Measurements from ENCODE around the gene VPS54. TPM values are rescaled to one million over a fixed set of nuclear protein-coding genes. Genes with fewer than 3 reads are reported as not detected.

Gene VPS54
- total RNA-seq, 1 experiment from 2014 or later: 12.4 TPM

DNA sequence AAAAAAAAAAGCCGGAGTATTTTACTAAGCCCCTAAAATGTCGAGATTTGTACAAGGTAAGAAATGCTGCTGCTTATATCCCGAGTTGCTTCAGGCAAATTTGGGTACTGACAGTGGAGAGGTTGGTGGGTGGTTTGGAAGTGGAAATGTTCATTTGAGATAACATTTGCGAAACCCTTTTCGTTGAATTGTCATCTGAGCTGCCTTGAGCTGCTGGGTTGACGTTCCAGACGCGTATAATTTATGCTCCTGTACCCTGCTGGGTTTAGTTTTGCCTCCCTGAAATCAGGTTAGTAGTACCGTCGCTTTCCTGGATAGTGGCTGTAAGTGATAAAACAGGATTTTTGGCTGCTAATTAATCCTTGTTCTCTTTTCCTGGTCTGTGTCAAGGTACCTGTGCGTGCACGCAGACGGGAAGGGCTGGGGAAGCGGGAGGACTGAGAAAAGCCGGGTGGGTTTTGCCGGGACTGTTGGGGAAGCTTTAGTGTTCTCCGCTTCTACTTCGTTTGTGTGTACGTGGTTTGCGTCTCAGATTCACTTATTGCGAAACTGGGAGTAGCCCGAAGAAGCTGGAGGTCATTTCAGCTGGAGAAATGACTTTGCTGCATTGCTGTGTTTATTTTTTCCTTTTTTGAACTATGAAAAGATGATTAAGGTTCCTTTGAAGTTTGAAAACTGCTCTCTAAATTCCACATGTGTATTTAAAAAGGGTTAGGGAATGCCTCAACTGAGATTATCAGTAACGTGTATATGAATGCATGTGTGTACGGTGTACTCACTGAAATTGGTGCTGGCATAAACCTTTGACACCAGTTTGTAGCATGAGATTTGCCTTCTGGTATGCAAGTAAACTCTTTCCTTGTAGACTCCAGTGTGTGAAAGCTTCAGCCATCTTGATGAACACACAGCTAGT, 176.8 kb downstream of the VPS54 start:
- intact Hi-C loops (cut with micrococcal nuclease): loop anchor here (5.0 kb wide), 1 partner anchor 145 kb away; no protein-coding TSS in a partner anchor
- ATAC-seq (no peak), DNase-seq (ENCODE audit: low read depth, low spot score) (no peak)
- Histone ChIP-seq H2AFZ (ENCODE audit: low read depth, low read length, poor library complexity, severe bottlenecking) (peak overlapping the region; percentile 37), H3K4me1 (ENCODE audit: control insufficient read depth in 1 of 2, insufficient read depth in 2 of 2, low read length in 2 of 2) (peaks cover 7 to 18% of the 10 kb centered on the region in 2 experiments; a peak in 3 of 4 replicates), H3K4me2 (ENCODE audit: low read length) (peak overlapping the region; percentile 90), H3K9ac (ENCODE audit: low read length) (peak overlapping the region; percentile 90), H3K79me2 (ENCODE audit: insufficient read depth, low read length) (peaks cover 57% of the 10 kb centered on the region), H3K4me3 (replicated peaks in 1 of 2; ENCODE audit: low read depth in 1 of 2, low read length in 2 of 2) (peak overlapping the region; percentile 80 to 84), H3K9me2 (ENCODE audit: insufficient read depth) (no peaks in the 10 kb centered on the region), H3K27me3 (ENCODE audit: insufficient read depth, low read length) (no peaks in the 10 kb centered on the region), H3K9me3 (ENCODE audit: control insufficient read depth in 1 of 2, insufficient read depth in 1 of 2, low read depth in 1 of 2, low read length in 2 of 2) (no peaks in the 10 kb centered on the region), H3K36me3 (ENCODE audit: control insufficient read depth in 1 of 2, insufficient read depth in 2 of 2, low read length in 2 of 2) (no peaks in the 10 kb centered on the region), H3K27ac (ENCODE audit: low read depth, low read length) (peak overlapping the region; percentile 94), H4K20me1 (ENCODE audit: insufficient read depth) (no peaks in the 10 kb centered on the region)
- ChIA-PET POLR2A (interaction anchor here (0.7 to 2.3 kb wide), 17 partner anchors 9 to 254 kb away, joined by 3 to 14 read pairs (median 4); partner anchors contain the start of genes MDH1 and WDPCP), CTCF (interaction anchor here (1.2 to 4.8 kb wide), 5 partner anchors 15 to 355 kb away, joined by 3 to 16 read pairs (median 4); no protein-coding TSS in a partner anchor), RAD21 (ENCODE audit: low non-redundant PET in 1 of 2, low total read pairs in 2 of 2, uncharacterized antibody in 2 of 2, unreplicated experiment in 2 of 2) (interaction anchor here in 1 of 2 experiments (0.7 kb wide), 1 partner anchor 176 kb away, joined by 4 read pairs; no protein-coding TSS in a partner anchor)
- TSS peak; percentile 67 for BruUV-seq (replicated peaks)
- no peak for TF ChIP-seq ZNF274 (IDR thresholded peaks at IDR 0.05; ENCODE audit: low read depth, low read length)
- TF ChIP-seq, protein P1, sequence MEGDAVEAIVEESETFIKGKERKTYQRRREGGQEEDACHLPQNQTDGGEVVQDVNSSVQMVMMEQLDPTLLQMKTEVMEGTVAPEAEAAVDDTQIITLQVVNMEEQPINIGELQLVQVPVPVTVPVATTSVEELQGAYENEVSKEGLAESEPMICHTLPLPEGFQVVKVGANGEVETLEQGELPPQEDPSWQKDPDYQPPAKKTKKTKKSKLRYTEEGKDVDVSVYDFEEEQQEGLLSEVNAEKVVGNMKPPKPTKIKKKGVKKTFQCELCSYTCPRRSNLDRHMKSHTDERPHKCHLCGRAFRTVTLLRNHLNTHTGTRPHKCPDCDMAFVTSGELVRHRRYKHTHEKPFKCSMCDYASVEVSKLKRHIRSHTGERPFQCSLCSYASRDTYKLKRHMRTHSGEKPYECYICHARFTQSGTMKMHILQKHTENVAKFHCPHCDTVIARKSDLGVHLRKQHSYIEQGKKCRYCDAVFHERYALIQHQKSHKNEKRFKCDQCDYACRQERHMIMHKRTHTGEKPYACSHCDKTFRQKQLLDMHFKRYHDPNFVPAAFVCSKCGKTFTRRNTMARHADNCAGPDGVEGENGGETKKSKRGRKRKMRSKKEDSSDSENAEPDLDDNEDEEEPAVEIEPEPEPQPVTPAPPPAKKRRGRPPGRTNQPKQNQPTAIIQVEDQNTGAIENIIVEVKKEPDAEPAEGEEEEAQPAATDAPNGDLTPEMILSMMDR (IDR thresholded peaks at IDR 0.05 in 2 of 3, conservative IDR thresholded peaks at IDR 0.05 in 1 of 3; ENCODE audit: borderline replicate concordance in 1 of 3, insufficient read depth in 1 of 3, low read depth in 2 of 3, low read length in 2 of 3): no peak
- TF ChIP-seq YY1 (IDR thresholded peaks at IDR 0.05; ENCODE audit: extremely low read depth, insufficient replicate concordance, low read depth, low read length): no peak
- 0 out of 2 replicates have a peak, but pooled peaks have one; percentile 17 for TF ChIP-seq JUND (IDR thresholded peaks at IDR 0.05)
- no peak for TF ChIP-seq RAD21 (IDR thresholded peaks at IDR 0.05; ENCODE audit: low read depth)
- no peak for TF ChIP-seq CBX3 (IDR thresholded peaks at IDR 0.05; ENCODE audit: low read depth)
- no peak for TF ChIP-seq SP1 (IDR thresholded peaks at IDR 0.05; ENCODE audit: low read depth)
- TF ChIP-seq, protein P2, sequence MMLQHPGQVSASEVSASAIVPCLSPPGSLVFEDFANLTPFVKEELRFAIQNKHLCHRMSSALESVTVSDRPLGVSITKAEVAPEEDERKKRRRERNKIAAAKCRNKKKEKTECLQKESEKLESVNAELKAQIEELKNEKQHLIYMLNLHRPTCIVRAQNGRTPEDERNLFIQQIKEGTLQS (IDR thresholded peaks at IDR 0.05): no peak
- TF ChIP-seq EZH2 (IDR thresholded peaks at IDR 0.05): no peak
- no peak for TF ChIP-seq EGR1 (IDR thresholded peaks at IDR 0.05; ENCODE audit: low read depth)
- no peak for TF ChIP-seq ZFX (IDR thresholded peaks at IDR 0.05)
- no peak for TF ChIP-seq POLR2AphosphoS5 (IDR thresholded peaks at IDR 0.05; ENCODE audit: low read depth, low read length)
- TF ChIP-seq, protein P3, sequence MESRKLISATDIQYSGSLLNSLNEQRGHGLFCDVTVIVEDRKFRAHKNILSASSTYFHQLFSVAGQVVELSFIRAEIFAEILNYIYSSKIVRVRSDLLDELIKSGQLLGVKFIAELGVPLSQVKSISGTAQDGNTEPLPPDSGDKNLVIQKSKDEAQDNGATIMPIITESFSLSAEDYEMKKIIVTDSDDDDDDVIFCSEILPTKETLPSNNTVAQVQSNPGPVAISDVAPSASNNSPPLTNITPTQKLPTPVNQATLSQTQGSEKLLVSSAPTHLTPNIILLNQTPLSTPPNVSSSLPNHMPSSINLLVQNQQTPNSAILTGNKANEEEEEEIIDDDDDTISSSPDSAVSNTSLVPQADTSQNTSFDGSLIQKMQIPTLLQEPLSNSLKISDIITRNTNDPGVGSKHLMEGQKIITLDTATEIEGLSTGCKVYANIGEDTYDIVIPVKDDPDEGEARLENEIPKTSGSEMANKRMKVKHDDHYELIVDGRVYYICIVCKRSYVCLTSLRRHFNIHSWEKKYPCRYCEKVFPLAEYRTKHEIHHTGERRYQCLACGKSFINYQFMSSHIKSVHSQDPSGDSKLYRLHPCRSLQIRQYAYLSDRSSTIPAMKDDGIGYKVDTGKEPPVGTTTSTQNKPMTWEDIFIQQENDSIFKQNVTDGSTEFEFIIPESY (IDR thresholded peaks at IDR 0.05; ENCODE audit: extremely low read depth, insufficient replicate concordance, low read length): no peak
- no peak for TF ChIP-seq SRF (IDR thresholded peaks at IDR 0.05; ENCODE audit: low read depth)
- no peak for TF ChIP-seq SIN3A (IDR thresholded peaks at IDR 0.05; ENCODE audit: low read depth)
- TF ChIP-seq POLR2A (IDR thresholded peaks at IDR 0.05; ENCODE audit: borderline replicate concordance, extremely low read depth, insufficient read depth, insufficient read length): no peak
- TF ChIP-seq, protein P4, sequence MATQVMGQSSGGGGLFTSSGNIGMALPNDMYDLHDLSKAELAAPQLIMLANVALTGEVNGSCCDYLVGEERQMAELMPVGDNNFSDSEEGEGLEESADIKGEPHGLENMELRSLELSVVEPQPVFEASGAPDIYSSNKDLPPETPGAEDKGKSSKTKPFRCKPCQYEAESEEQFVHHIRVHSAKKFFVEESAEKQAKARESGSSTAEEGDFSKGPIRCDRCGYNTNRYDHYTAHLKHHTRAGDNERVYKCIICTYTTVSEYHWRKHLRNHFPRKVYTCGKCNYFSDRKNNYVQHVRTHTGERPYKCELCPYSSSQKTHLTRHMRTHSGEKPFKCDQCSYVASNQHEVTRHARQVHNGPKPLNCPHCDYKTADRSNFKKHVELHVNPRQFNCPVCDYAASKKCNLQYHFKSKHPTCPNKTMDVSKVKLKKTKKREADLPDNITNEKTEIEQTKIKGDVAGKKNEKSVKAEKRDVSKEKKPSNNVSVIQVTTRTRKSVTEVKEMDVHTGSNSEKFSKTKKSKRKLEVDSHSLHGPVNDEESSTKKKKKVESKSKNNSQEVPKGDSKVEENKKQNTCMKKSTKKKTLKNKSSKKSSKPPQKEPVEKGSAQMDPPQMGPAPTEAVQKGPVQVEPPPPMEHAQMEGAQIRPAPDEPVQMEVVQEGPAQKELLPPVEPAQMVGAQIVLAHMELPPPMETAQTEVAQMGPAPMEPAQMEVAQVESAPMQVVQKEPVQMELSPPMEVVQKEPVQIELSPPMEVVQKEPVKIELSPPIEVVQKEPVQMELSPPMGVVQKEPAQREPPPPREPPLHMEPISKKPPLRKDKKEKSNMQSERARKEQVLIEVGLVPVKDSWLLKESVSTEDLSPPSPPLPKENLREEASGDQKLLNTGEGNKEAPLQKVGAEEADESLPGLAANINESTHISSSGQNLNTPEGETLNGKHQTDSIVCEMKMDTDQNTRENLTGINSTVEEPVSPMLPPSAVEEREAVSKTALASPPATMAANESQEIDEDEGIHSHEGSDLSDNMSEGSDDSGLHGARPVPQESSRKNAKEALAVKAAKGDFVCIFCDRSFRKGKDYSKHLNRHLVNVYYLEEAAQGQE (IDR thresholded peaks at IDR 0.05; ENCODE audit: low read depth): no peak
- TF ChIP-seq CEBPB (IDR thresholded peaks at IDR 0.05; ENCODE audit: low read depth): peak; percentile 91
- no peak for TF ChIP-seq ELF1 (IDR thresholded peaks at IDR 0.05; ENCODE audit: borderline replicate concordance, low read depth)
